Stimulated activated CD4-positive, alpha-beta T cell treated with anti-CD3 and anti-CD28 coated beads, Interleukin-1b, Interleukin-23, amount 100 ng/mL, for 4 hours (primary cell): ENCODE measurements around the gene LIN7C.

Source experiments
- DNase-seq, 2 donors: peaks; one replicate each; pipeline ENCODE4 v3.0.0-alpha.2; 2020; ENCODE audit warnings: low read depth in 2 of 2

The LIN7C gene

DNA sequence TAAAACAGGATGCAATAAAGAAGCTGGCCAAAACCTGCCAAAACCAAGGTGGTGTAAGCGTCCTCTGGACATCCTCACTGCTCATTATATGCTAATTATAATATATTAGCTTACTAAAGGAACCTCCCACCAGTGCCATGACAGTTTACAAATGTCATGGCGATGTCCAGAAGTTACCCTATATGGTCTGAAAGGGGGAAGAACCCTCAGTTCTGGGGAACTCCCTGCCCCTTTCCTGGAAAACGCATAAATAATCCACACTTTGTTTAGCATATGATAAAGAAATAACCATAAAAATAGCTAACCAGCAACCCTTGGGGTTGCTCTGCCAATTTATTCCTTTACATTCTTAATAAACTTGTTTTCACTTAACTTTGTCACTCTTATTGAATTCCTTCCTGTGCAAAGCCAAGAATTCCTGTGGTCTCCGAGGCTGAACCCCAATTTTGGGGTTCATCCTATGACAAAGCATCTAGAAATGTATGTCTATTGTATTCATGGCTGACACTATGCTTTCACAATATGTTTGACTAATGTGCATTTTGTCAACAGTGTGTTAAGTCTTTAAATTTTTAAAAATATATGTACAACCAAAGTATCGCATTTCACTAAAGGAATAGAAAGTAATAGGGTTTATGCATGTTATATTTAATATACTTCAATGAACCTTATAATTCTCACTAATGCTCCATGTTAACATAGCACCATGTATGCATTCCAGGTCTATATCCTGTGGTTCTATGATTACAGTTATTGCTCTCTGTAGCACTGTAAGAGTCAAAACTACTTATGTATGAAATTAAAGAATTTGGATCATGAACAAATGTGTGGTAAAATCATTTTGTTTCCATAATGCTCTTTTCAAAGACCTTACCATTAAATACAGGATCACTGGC, 59.0 kb downstream of the LIN7C start:
- no peak for DNase-seq

- DNase-seq = no peak
Observed at GRCh38 chr11:27445625-27446024, 60.9 kb downstream of the LIN7C start.

DNA sequence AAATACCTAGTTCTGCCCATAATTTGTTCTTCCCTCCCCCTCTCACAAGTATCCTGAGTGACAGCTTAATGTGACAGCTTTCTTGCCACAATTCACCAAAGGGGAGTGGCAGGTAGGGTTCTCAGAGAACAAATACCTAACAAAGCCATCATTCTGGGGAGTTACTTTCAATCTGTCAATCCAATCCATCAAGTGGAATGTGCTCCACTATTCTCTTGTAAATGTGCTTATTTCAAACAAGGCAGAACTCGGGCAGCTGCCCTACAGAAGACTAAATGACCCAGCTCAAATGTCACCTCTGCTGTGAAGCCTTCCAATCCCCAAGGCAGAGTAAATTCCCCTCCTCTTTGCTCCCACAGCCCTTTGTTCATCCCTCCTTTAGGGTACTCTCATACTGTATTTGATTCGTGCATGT, 61.8 kb downstream of the LIN7C start:
- no peak for DNase-seq
